Endothelial cell of umbilical vein (primary cell): ENCODE data around the gene ADIPOR2. TPM values are rescaled to one million over a fixed set of nuclear protein-coding genes. Genes with fewer than 3 reads are reported as not detected.

ENCODE experiments used
- BruUV-seq: library from RNA; stranded (reverse); fragments of 400-500 nt; replicated peaks from 2 replicates; lab custom pipeline; 2021; lab: Mats Ljungman, UMichigan
- CTCF ChIA-PET: fragments of 300-600, 350-600 bp; sonication (Branson Sonifier 250); formaldehyde crosslinking; loops from one replicate; lab custom pipeline; 2021; ENCODE audit warnings: antibody characterized with exemption, inconsistent platforms; lab: Charles Lee
- POLR2A ChIA-PET: fragments of 300-600, 350-600 bp; sonication (Branson Sonifier 250); formaldehyde crosslinking; loops from one replicate; lab custom pipeline; 2021; ENCODE audit warnings: antibody characterized with exemption, inconsistent platforms; lab: Charles Lee
- DNase-seq: peaks from one replicate; pipeline ENCODE4 v3.0.0-alpha.2; 2011; ENCODE audit warnings: low read depth, low spot score
- FAIRE-seq: peaks from 2 replicates; lab custom pipeline; 2011; peaks lifted over from hg19 to GRCh38; lab: Jason Lieb, UNC
- H2AFZ ChIP-seq: 2 replicates; pipeline ENCODE4 v1.6.0; 2012; ENCODE audit warnings: low read depth, low read length, control low read depth, inconsistent platforms
- H3K27ac ChIP-seq: 2 replicates; pipeline ENCODE4 v1.5.1; 2011; ENCODE audit warnings: low read depth, mild to moderate bottlenecking, control low read depth, low read length, moderate library complexity; ENCODE audit not compliant: insufficient read depth
- H3K27me3 ChIP-seq, 2 experiments: 2 replicates each; pipeline versions ENCODE4 v1.6.0 to v1.6.1; 2011; ENCODE audit warnings: low read length in 2 of 2, mixed read lengths in 1 of 2; ENCODE audit not compliant: control insufficient read depth in 2 of 2, insufficient read depth in 2 of 2
- H3K36me3 ChIP-seq, 2 experiments: 2 replicates in 1 of 2; 3 replicates in 1 of 2; pipeline ENCODE4 v1.5.1; 2011; ENCODE audit warnings: low read length in 2 of 2, mild to moderate bottlenecking in 1 of 2, moderate library complexity in 1 of 2; ENCODE audit not compliant: control insufficient read depth in 2 of 2, insufficient read depth in 2 of 2; ENCODE audit errors: extremely low read depth in 1 of 2
- H3K4me1 ChIP-seq: 3 replicates; pipeline ENCODE4 v1.5.1; 2011; ENCODE audit warnings: mild to moderate bottlenecking, low read length; ENCODE audit not compliant: control insufficient read depth, insufficient read depth; ENCODE audit errors: extremely low read depth
- H3K4me2 ChIP-seq: 2 replicates; pipeline ENCODE4 v1.6.1; 2011; ENCODE audit warnings: low read length, control low read depth, mixed read lengths; ENCODE audit not compliant: insufficient read depth
- H3K4me3 ChIP-seq, 3 experiments: fragments of 200-600 bp in 1 of 3; sonication (generic), shearing (Covaris generic) in 1 of 3; replicated peaks in 1 of 3; 2 replicates each; pipeline ENCODE4 v1.5.1; 2011 to 2016; ENCODE audit warnings: control low read depth in 3 of 3, low read length in 3 of 3, mild to moderate bottlenecking in 2 of 3, inconsistent platforms in 1 of 3, low read depth in 1 of 3, moderate library complexity in 1 of 3; ENCODE audit not compliant: insufficient read depth in 1 of 3
- H3K79me2 ChIP-seq: 2 replicates; pipeline ENCODE4 v1.6.0; 2012; ENCODE audit warnings: low read length, inconsistent platforms; ENCODE audit not compliant: control insufficient read depth, insufficient read depth
- H3K9ac ChIP-seq: replicated peaks from 2 replicates; pipeline ENCODE3; 2011; ENCODE audit warnings: low read length, control low read depth; ENCODE audit not compliant: insufficient read depth; ENCODE audit errors: extremely low read depth
- H3K9me1 ChIP-seq: replicated peaks from 3 replicates; pipeline ENCODE4 v1.6.0; 2011; ENCODE audit warnings: mild to moderate bottlenecking, low read length; ENCODE audit not compliant: control insufficient read depth, insufficient read depth; ENCODE audit errors: extremely low read depth
- H3K9me3 ChIP-seq: replicated peaks from 2 replicates; pipeline ENCODE4 v1.5.1; 2012; ENCODE audit warnings: low read length, inconsistent platforms; ENCODE audit not compliant: control insufficient read depth, insufficient read depth
- H4K20me1 ChIP-seq: replicated peaks from 2 replicates; pipeline ENCODE3; 2011; ENCODE audit warnings: mild to moderate bottlenecking, low read length; ENCODE audit not compliant: control insufficient read depth, insufficient read depth; ENCODE audit errors: extremely low read depth
- EZH2 ChIP-seq: IDR thresholded peaks from 2 replicates; pipeline ENCODE4 v1.6.1; 2012; ENCODE audit warnings: borderline replicate concordance, low read depth, mild to moderate bottlenecking, moderate library complexity, low read length, inconsistent platforms; ENCODE audit not compliant: severe bottlenecking
- FOS ChIP-seq: IDR thresholded peaks from 2 replicates; pipeline ENCODE4 v1.6.1; 2011; ENCODE audit warnings: mild to moderate bottlenecking, low read length, moderate library complexity, borderline replicate concordance; ENCODE audit not compliant: insufficient read depth
- GATA2 ChIP-seq: IDR thresholded peaks from 2 replicates; pipeline ENCODE4 v1.7.0; 2011; ENCODE audit warnings: low read depth, mild to moderate bottlenecking, moderate library complexity, mixed read lengths, low read length; ENCODE audit not compliant: insufficient read length, insufficient read depth
- JUN ChIP-seq: IDR thresholded peaks from 2 replicates; pipeline ENCODE4 v1.6.1; 2011; ENCODE audit warnings: borderline replicate concordance, low read depth; ENCODE audit not compliant: insufficient read length, insufficient read depth
- MYC ChIP-seq: IDR thresholded peaks from one replicate; pipeline ENCODE4 v1.6.1; 2011; ENCODE audit warnings: mild to moderate bottlenecking, low read depth, low read length
- POLR2A ChIP-seq: IDR thresholded peaks from 2 replicates; pipeline ENCODE4 v1.6.1; 2012; ENCODE audit warnings: low read depth, mild to moderate bottlenecking, control low read depth, low read length
- POLR2AphosphoS5 ChIP-seq: IDR thresholded peaks from 2 replicates; pipeline ENCODE4 v1.6.1; 2012; ENCODE audit warnings: low read depth, mild to moderate bottlenecking, control low read depth, low read length, moderate library complexity; ENCODE audit not compliant: insufficient read depth
- dilution Hi-C: fragments of 300-500 bp; cut with MboI; formaldehyde crosslinking; loops from one replicate; pipeline ENCODE4 v1.15.0; 2019; ENCODE audit warnings: low sequenced_read_pairs; ENCODE audit not compliant: extremely low pct_ligation_motif_present
- intact Hi-C: fragments of 100-400 bp; cut with micrococcal nuclease; formaldehyde crosslinking; loops from one replicate; pipeline ENCODE4 v1.10.0; 2022
- polyA plus RNA-seq, 4 experiments: library from polyadenylated mRNA; depleted of rRNA in 3 of 4; stranded (reverse) in 3 of 4; unstranded in 1 of 4; fragments of >200 nt; gene quantifications; 2 replicates each; pipeline versions ENCODE4 v1.2.1 to v1.2.3, GENCODE V29; 2011 to 2012; ENCODE audit warnings: missing spikeins in 1 of 4
- total RNA-seq: library from RNA; stranded (reverse); gene quantifications from 2 replicates; pipeline ENCODE4 v1.2.3, GENCODE V29; 2021
- TF ChIP-seq, protein P1 (sequence below): IDR thresholded peaks from 2 replicates; pipeline ENCODE4 v1.6.1; 2011; ENCODE audit not compliant: insufficient read depth, insufficient read length
- TF ChIP-seq, protein P2 (sequence below), 2 donors: IDR thresholded peaks; 1 replicate in 1 of 2; 2 replicates in 1 of 2; pipeline ENCODE4 v1.5.1; 2011; ENCODE audit warnings: low read length in 2 of 2, mild to moderate bottlenecking in 2 of 2, moderate library complexity in 2 of 2, control low read depth in 1 of 2, inconsistent platforms in 1 of 2, low read depth in 1 of 2; ENCODE audit not compliant: insufficient read depth in 1 of 2; ENCODE audit errors: extremely low read depth in 1 of 2

ADIPOR2 gene
- total and polyA plus RNA-seq, 2 donors (not counting 3 experiments of a cell fraction or from before 2014, with no cell fraction given), result 22.5 to 57.3 TPM

DNA sequence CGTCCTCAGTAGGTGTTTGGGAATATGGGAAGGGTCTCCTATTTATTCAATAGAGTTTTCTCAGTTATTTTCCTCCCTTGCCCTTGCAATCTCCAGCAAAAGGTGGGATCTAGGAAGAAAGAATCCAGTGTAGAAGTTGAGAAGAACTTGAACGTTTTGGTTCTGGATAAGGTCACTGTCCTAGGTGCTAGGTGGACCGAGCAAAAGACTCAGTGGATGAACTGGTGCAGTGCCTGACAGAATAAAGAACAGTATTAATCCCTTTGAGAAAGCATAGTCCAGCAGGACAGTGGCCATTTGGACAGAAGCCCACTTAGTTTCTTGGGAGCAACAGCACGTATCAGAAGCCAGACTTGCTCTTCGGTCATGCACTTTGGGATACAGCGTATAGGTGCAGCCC is 96.8 kb downstream of the ADIPOR2 start:
- FAIRE-seq (no peak), DNase-seq (no peak)
- CTCF ChIA-PET, result interaction anchor here (0.9 to 5.9 kb wide), 4 partner anchors 106 to 153 kb away, joined by 3 to 840 read pairs (median 4); no protein-coding TSS in a partner anchor
- TF ChIP-seq POLR2AphosphoS5, result no peak
- no peak for TF ChIP-seq FOS
- no peak for TF ChIP-seq MYC
- TF ChIP-seq JUN, result no peak
- TF ChIP-seq POLR2A, result no peak
- no peak for TF ChIP-seq GATA2
- TF ChIP-seq, protein P1, sequence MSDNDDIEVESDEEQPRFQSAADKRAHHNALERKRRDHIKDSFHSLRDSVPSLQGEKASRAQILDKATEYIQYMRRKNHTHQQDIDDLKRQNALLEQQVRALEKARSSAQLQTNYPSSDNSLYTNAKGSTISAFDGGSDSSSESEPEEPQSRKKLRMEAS, result no peak
- no peak for TF ChIP-seq EZH2
- TF ChIP-seq, protein P2, sequence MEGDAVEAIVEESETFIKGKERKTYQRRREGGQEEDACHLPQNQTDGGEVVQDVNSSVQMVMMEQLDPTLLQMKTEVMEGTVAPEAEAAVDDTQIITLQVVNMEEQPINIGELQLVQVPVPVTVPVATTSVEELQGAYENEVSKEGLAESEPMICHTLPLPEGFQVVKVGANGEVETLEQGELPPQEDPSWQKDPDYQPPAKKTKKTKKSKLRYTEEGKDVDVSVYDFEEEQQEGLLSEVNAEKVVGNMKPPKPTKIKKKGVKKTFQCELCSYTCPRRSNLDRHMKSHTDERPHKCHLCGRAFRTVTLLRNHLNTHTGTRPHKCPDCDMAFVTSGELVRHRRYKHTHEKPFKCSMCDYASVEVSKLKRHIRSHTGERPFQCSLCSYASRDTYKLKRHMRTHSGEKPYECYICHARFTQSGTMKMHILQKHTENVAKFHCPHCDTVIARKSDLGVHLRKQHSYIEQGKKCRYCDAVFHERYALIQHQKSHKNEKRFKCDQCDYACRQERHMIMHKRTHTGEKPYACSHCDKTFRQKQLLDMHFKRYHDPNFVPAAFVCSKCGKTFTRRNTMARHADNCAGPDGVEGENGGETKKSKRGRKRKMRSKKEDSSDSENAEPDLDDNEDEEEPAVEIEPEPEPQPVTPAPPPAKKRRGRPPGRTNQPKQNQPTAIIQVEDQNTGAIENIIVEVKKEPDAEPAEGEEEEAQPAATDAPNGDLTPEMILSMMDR (IDR thresholded peaks at IDR 0.05; ENCODE audit: extremely low read depth in 1 of 2, insufficient read depth in 1 of 2, low read depth in 1 of 2, low read length in 2 of 2), result no peak
- dilution Hi-C loops, result no loop called here
- POLR2A ChIA-PET, result no interaction called here
- Histone ChIP-seq H3K9ac (no peak overlapping the region), H4K20me1 (no peaks in the 10 kb centered on the region), H3K4me1 (no peaks in the 10 kb centered on the region), H3K9me3 (no peaks in the 10 kb centered on the region), H3K27ac (no peak overlapping the region), H3K27me3 (no peaks in the 10 kb centered on the region), H3K36me3 (peaks cover 0 to 9% of the 10 kb centered on the region in 2 experiments), H3K4me2 (no peak overlapping the region), H3K9me1 (no peaks in the 10 kb centered on the region), H3K79me2 (no peaks in the 10 kb centered on the region), H2AFZ (no peak overlapping the region), H3K4me3 (no peak overlapping the region)
- no TSS peak for BruUV-seq
- intact Hi-C loops, result no loop called here
